HG03575 (cell line): ENCODE results near the gene TNS3.

Source experiments
- ATAC-seq: cut with Tn5 transposase; IDR thresholded peaks from one replicate; pipeline ENCODE4 v1.9.1; 2021; ENCODE audit not compliant: unreplicated experiment, insufficient number of reproducible peaks, low FRiP score; ENCODE audit errors: extremely low read depth

The TNS3 gene

GRCh38 chr7:47259682-47260081 is 322.2 kb downstream of the TNS3 start:
- no peak for ATAC-seq

GRCh38 chr7:47258798-47259197 is 323.1 kb downstream of the TNS3 start:
- no peak for ATAC-seq

- ATAC-seq, result no peak
These were observed 325.9 kb downstream of the TNS3 start for GRCh38 chr7:47256016-47256415.

GRCh38 chr7:47255441-47255840 is 326.5 kb downstream of the TNS3 start:
- no peak for ATAC-seq

GRCh38 chr7:47255007-47255406 is 326.9 kb downstream of the TNS3 start:
- ATAC-seq, result no peak

- no peak for ATAC-seq
These were observed 327.6 kb downstream of the TNS3 start for GRCh38 chr7:47254081-47254977.

DNA sequence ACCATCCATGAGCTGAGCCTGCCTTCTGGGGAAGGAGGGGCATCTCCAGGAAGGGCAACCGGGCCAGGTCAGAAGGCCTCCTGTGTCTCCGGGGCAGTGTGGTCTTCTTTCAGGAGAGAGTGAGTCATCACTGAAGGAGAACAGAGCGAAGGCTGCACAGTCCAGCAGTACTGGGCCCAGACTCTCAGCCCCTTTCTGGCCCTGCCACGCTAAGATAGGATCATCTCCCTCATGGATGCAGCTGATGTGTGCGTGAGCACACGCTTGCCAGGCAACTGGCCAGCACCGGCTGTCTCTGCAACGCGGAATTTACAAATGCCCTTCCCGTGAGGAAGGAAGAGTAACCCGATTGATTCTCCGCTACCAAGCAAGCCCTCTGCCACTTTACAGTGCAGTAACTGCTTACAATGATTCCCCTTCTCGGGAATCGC is 328.2 kb downstream of the TNS3 start:
- ATAC-seq, result no peak

- ATAC-seq, result no peak
These were observed 329.2 kb downstream of the TNS3 start for GRCh38 chr7:47252675-47253074.

GRCh38 chr7:47249361-47249760 is 332.6 kb downstream of the TNS3 start:
- no peak for ATAC-seq

- ATAC-seq, result no peak
These were observed 333.1 kb downstream of the TNS3 start for GRCh38 chr7:47248797-47249196.

DNA sequence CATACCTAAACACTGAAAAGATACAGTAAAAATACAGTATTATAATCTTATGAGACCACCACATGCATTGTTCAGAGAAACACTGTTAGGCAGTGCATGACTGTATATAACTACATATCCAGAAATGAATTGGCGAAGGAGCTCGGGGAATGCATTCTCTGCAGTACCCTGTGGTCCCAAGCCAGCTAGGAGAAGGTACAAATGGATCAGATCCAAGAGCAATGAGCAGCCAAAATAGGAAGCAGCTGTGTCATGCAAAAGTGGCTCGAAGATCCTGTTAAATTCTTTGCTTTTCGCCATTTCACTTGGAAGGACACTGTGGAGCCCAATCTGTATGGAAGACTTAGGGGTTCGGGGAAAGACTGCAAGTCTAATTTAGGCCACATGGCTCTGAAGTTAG is 334.8 kb downstream of the TNS3 start:
- ATAC-seq, result no peak

GRCh38 chr7:47244692-47245091 is 337.2 kb downstream of the TNS3 start:
- ATAC-seq, result no peak

DNA sequence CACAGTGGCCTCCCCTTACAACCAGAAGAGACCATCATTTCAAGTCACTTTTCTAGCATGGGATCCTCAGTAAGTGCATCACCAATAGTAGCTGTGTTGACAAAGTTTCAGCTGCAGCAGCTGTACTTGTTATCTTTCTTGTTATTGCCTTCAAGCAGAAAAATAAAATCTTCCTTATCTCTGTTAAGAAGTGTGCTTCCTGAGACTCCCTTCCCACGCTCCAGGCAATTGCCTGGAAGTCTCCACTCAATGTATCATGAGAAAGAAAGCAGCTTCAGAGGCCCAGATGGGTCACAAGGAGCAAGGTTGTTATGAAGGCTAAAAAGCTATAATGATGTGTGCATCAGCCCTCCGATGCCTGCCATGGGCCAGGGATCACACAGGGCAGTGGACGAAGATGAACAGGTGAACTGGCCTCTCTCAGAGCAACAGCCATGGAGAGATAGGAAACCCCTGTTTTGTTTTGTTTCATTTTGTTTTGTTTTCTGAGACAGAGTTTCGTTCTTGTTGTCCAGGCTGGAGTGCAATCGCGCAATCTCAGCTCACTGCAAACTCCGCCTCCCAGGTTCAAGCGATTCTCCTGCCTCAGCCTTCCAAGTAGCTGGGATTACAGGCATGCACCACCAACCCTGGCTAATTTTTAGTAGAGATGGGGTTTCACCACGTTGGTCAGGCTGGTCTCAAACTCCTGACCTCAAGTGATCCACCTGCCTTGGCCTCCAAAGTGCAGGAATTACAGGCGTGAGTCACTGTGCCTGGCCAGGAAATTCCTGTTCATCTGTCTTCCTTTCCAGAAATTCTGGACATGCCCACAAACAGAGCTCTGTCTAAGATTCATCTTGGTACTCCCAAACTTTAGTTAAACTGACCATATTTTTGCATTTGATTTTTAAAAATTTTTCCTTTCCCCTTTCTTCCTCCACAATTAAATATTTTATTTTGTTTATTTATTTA is 340.5 kb downstream of the TNS3 start:
- ATAC-seq, result no peak

DNA sequence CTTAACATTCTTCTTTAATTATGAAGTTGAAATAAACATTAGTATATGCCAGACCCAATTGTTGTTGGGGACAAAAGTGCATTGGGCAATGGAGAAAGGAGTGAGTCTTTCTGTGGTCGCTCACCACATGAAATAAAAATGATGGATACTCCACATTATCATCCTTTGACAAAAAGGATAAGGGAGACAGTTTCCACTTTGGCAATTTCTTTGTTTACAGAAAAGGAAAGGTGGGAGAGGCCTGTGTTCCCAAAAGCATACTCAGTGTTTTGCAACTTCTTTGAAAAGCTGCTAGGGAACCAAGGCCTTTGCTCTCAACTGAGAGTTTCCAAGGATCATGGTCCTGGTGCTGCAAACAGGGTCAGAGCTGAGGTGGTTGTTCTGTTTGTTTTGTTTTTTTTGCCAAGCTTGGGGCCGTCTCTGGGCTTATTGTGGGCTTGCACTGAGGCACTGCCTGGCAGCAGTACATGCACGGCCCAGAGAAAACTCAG is 341.9 kb downstream of the TNS3 start:
- no peak for ATAC-seq

DNA sequence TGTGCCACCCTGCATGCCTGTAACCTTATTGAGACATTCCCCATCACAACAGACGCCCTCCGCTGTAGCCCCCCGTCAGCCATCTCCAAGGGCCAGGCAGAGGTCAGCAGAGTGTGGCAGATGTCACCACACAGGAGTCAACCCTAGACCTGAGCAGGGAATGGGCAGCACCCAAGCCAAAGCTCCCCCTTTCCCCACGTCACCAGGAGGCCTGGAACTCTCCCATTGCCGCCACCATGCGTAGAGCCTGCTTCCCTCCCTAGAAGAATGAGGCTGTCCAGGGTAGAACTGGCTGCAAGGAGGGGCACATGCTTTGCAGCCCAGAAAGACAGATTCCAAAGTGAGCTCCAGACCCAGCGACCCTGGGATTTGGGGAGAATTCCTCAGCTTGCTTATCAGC is 342.9 kb downstream of the TNS3 start:
- no peak for ATAC-seq

- no peak for ATAC-seq
These were observed 345.3 kb downstream of the TNS3 start for GRCh38 chr7:47236480-47237129.

GRCh38 chr7:47233996-47234395 is 347.9 kb downstream of the TNS3 start:
- no peak for ATAC-seq

- no peak for ATAC-seq
These were observed 349.0 kb downstream of the TNS3 start for GRCh38 chr7:47232751-47233412.

DNA sequence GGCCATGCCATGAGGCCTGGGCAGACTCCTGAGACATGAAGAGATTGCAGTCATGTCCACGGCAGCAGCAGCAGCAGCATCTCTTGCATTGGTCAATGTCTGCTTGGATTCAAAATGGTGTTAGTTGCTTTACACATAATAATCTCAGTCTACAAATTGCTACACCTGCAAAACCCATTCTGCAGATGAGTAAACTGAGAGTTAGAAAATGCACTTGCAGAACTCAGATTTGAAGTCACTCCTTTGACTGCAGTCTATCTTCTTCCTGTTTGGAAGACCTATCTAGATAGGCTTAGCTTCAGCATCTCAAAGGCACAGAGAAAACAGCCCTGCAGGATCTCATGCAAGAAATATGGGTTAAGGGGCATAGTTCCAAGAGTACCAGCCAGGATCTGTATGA is 350.3 kb downstream of the TNS3 start:
- no peak for ATAC-seq
